LNCAP (cell line): Measurements from ENCODE around the gene CORO2A.

Experiments
- CTCF ChIP-seq: fragments of 450-650 bp; IDR thresholded peaks from 2 replicates; pipeline ENCODE4 v1.5.1; 2017; ENCODE audit warnings: mild to moderate bottlenecking

Gene CORO2A

GRCh38 chr9:98181746-98182068 is 10.7 kb downstream of the CORO2A start:
- TF ChIP-seq CTCF, result no peak

- no peak for TF ChIP-seq CTCF
These were observed 11.4 kb downstream of the CORO2A start for GRCh38 chr9:98180996-98181395.

GRCh38 chr9:98178874-98179850 is 13.3 kb downstream of the CORO2A start:
- TF ChIP-seq CTCF, result no peak

GRCh38 chr9:98176391-98177259 is 15.8 kb downstream of the CORO2A start:
- no peak for TF ChIP-seq CTCF

- no peak for TF ChIP-seq CTCF
These were observed 16.7 kb downstream of the CORO2A start for GRCh38 chr9:98175762-98176161.

GRCh38 chr9:98175028-98175569 is 17.3 kb downstream of the CORO2A start:
- TF ChIP-seq CTCF, result no peak

- no peak for TF ChIP-seq CTCF
These were observed 19.3 kb downstream of the CORO2A start for GRCh38 chr9:98173181-98173580.
